ENCODE measurements around the gene METTL16.

- TF ChIP-seq POLR2A (IDR thresholded peaks at IDR 0.05; ENCODE audit: control extremely low read depth in 1 of 2, low read depth in 2 of 2, low read length in 2 of 2) (no peak), SRF (IDR thresholded peaks at IDR 0.05; ENCODE audit: low read depth, low read length) (no peak)
Measured at GRCh38 chr17:2423271-2423670, 88.4 kb downstream of the METTL16 start.
